ENCODE results near the gene KRTAP5-4. TPM values are rescaled to one million over a fixed set of nuclear protein-coding genes. Genes with fewer than 3 reads are reported as not detected.
A peak's percentile ranks its signal among the peaks of the same experiment; 100 is the strongest.
"Not testable (repeated sequence)": the region's sequence is repeated elsewhere in the genome, so short reads cannot be mapped to it uniquely, and the experiment has no call there.

The KRTAP5-4 gene
- total RNA-seq, 1 donor from 2014 or later = not detected

GRCh38 chr11:1586699-1587098 lies 35.2 kb downstream of the KRTAP5-4 start:
- DNase-seq = no peak
- intact Hi-C loops (cut with micrococcal nuclease) = no loop called here
- H3K27me3 ChIP-seq (ENCODE audit: low read depth) = no peaks in the 10 kb centered on the region
- H3K36me3 ChIP-seq = no peaks in the 10 kb centered on the region
- no peak overlapping the region for H3K27ac ChIP-seq (replicated peaks)
- no peak for TF ChIP-seq CTCF (IDR thresholded peaks at IDR 0.05; ENCODE audit: borderline replicate concordance)
- H3K9me3 ChIP-seq (replicated peaks) = no peaks in the 10 kb centered on the region
- H3K4me1 ChIP-seq = peaks cover 7% of the 10 kb centered on the region
- no peak overlapping the region for H3K4me3 ChIP-seq

GRCh38 chr11:1584661-1585370 lies 37.1 kb downstream of the KRTAP5-4 start, which contains the start of gene KRTAP5-1:
Gene KRTAP5-1 (minus strand): TSS chr11:1585283. CDS start chr11:1585249, 34 bp downstream.
- H3K36me3 ChIP-seq; H3K27me3 ChIP-seq (ENCODE audit: low read depth); H3K4me3 ChIP-seq; H3K9me3 ChIP-seq (replicated peaks); DNase-seq; H3K4me1 ChIP-seq; H3K27ac ChIP-seq (replicated peaks); intact Hi-C loops (cut with micrococcal nuclease): not testable (repeated sequence)

GRCh38 chr11:1582909-1583308 lies 39.0 kb downstream of the KRTAP5-4 start:
- H3K4me3 ChIP-seq; intact Hi-C loops (cut with micrococcal nuclease); H3K27me3 ChIP-seq (ENCODE audit: low read depth); DNase-seq; H3K9me3 ChIP-seq (replicated peaks); H3K27ac ChIP-seq (replicated peaks); H3K4me1 ChIP-seq; H3K36me3 ChIP-seq: not testable (repeated sequence)

GRCh38 chr11:1581976-1582375 lies 40.0 kb downstream of the KRTAP5-4 start:
- no peak for DNase-seq
- no peak overlapping the region for H3K27ac ChIP-seq (replicated peaks)
- peaks cover 9% of the 10 kb centered on the region for H3K9me3 ChIP-seq (replicated peaks)
- no peaks in the 10 kb centered on the region for H3K4me1 ChIP-seq
- no peaks in the 10 kb centered on the region for H3K27me3 ChIP-seq (ENCODE audit: low read depth)
- TF ChIP-seq CTCF (IDR thresholded peaks at IDR 0.05; ENCODE audit: borderline replicate concordance) = no peak
- H3K36me3 ChIP-seq = no peaks in the 10 kb centered on the region
- intact Hi-C loops (cut with micrococcal nuclease) = no loop called here
- no peak overlapping the region for H3K4me3 ChIP-seq

GRCh38 chr11:1576825-1577224 lies 45.1 kb downstream of the KRTAP5-4 start:
- Histone ChIP-seq H3K27me3 (ENCODE audit: low read depth) (no peaks in the 10 kb centered on the region), H3K36me3 (no peaks in the 10 kb centered on the region), H3K9me3 (replicated peaks) (peaks cover 9% of the 10 kb centered on the region), H3K27ac (replicated peaks) (no peak overlapping the region), H3K4me3 (no peak overlapping the region), H3K4me1 (peaks cover 24% of the 10 kb centered on the region)
- intact Hi-C loops (cut with micrococcal nuclease) = no loop called here
- no peak for TF ChIP-seq CTCF (IDR thresholded peaks at IDR 0.05; ENCODE audit: borderline replicate concordance)
- no peak for DNase-seq

GRCh38 chr11:1575756-1576155 lies 46.2 kb downstream of the KRTAP5-4 start:
- H3K4me3 ChIP-seq; H3K27ac ChIP-seq (replicated peaks); H3K9me3 ChIP-seq (replicated peaks); H3K27me3 ChIP-seq (ENCODE audit: low read depth); DNase-seq; H3K36me3 ChIP-seq; intact Hi-C loops (cut with micrococcal nuclease): not testable (repeated sequence)
- peaks cover 32% of the 10 kb centered on the region for H3K4me1 ChIP-seq

GRCh38 chr11:1574933-1575242 lies 47.0 kb downstream of the KRTAP5-4 start:
- Histone ChIP-seq H3K27ac (replicated peaks) (peak overlapping the region; percentile 83), H3K36me3 (no peaks in the 10 kb centered on the region), H3K27me3 (ENCODE audit: low read depth) (no peaks in the 10 kb centered on the region), H3K4me1 (peaks cover 40% of the 10 kb centered on the region), H3K9me3 (replicated peaks) (peaks cover 9% of the 10 kb centered on the region), H3K4me3 (peak overlapping the region; percentile 79)
- no peak for DNase-seq
- peak; percentile 5 for TF ChIP-seq CTCF (IDR thresholded peaks at IDR 0.05; ENCODE audit: borderline replicate concordance)
- intact Hi-C loops (cut with micrococcal nuclease) = no loop called here
